ENCODE measurements around the gene VWA8.

- TF ChIP-seq CTCF (IDR thresholded peaks at IDR 0.05; ENCODE audit: low read depth, low read length, poor library complexity, severe bottlenecking) (no peak), EZH2phosphoT487 (IDR thresholded peaks at IDR 0.05; ENCODE audit: borderline replicate concordance, low read length) (no peak)
These were observed 327.1 kb downstream of the VWA8 start for GRCh38 chr13:41633776-41634175.
